K562 (cell line): ENCODE results near the gene PARD3B. TPM values are rescaled to one million over a fixed set of nuclear protein-coding genes. Genes with fewer than 3 reads are reported as not detected.

Source experiments
- ATAC-seq: fragments of 200-7000 bp; cut with Tn5 transposase; 3 replicates; pipeline ENCODE4 v1.9.1; 2020; ENCODE audit warnings: moderate library complexity
- BruUV-seq: library from RNA; stranded (reverse); fragments of 400-500 nt; replicated peaks from 2 replicates; lab custom pipeline; 2021; lab: Mats Ljungman, UMichigan
- CTCF ChIA-PET: fragments of 300-600 bp; formaldehyde crosslinking; extraction: SDS; loops from one replicate; lab custom pipeline; 2021; ENCODE audit warnings: low intra/inter-chr PET ratio; lab: Yijun Ruan, JAX
- POLR2A ChIA-PET: fragments of 300-600, 350-650 bp; sonication (Branson Sonifier 250); formaldehyde crosslinking; extraction: SDS; loops from one replicate; lab custom pipeline; 2021; ENCODE audit warnings: antibody characterized with exemption, inconsistent platforms; lab: Yijun Ruan, JAX
- DNase-seq, 4 experiments: peaks; one replicate each; pipeline versions ENCODE4 v3.0.0 to v3.0.0-alpha.2; 2011 to 2018; ENCODE audit warnings: low spot score in 3 of 4, mixed read lengths in 3 of 4; ENCODE audit errors: extremely low read depth in 1 of 4
- FAIRE-seq: peaks from 2 replicates; lab custom pipeline; 2011; peaks lifted over from hg19 to GRCh38; lab: Jason Lieb, UNC
- H2AFZ ChIP-seq: 2 replicates; pipeline ENCODE4 v1.6.0; 2011; ENCODE audit warnings: low read depth, low read length, control low read depth, inconsistent platforms
- H3K27ac ChIP-seq: fragments of 200-600 bp; 3 replicates; pipeline ENCODE4 v1.8.0; 2011; ENCODE audit warnings: low read depth, mild to moderate bottlenecking, control low read depth, inconsistent platforms, low read length, moderate library complexity, mixed read lengths; ENCODE audit errors: extremely low read depth
- H3K27me3 ChIP-seq, 2 experiments: fragments of 300-600 bp in 1 of 2; 2 replicates in 1 of 2; 3 replicates in 1 of 2; pipeline versions ENCODE4 v1.6.0 to v1.8.0; 2011; ENCODE audit warnings: inconsistent platforms in 2 of 2, low read length in 2 of 2, mild to moderate bottlenecking in 1 of 2, mixed read lengths in 1 of 2, moderate library complexity in 1 of 2; ENCODE audit not compliant: control insufficient read depth in 2 of 2, insufficient read depth in 2 of 2
- H3K36me3 ChIP-seq: fragments of 300-600 bp; 3 replicates; pipeline ENCODE4 v1.8.0; 2011; ENCODE audit warnings: mild to moderate bottlenecking, low read length, inconsistent platforms; ENCODE audit not compliant: control insufficient read depth, insufficient read depth
- H3K4me1 ChIP-seq, 2 experiments: fragments of 200-600 bp in 1 of 2; replicated peaks in 1 of 2; 2 replicates in 1 of 2; 3 replicates in 1 of 2; pipeline versions ENCODE4 v1.5.1 to v1.8.0; 2011; ENCODE audit warnings: inconsistent platforms in 2 of 2, low read length in 2 of 2, mild to moderate bottlenecking in 1 of 2, mixed read lengths in 1 of 2, moderate library complexity in 1 of 2; ENCODE audit not compliant: control insufficient read depth in 2 of 2, insufficient read depth in 2 of 2
- H3K4me2 ChIP-seq: 2 replicates; pipeline ENCODE4 v1.6.1; 2011; ENCODE audit warnings: low read length, control low read depth, inconsistent platforms, mixed read lengths; ENCODE audit not compliant: insufficient read depth
- H3K4me3 ChIP-seq: fragments of 200-600 bp; sonication (generic), shearing (Covaris generic); 2 replicates; pipeline ENCODE4 v1.5.1; 2016; ENCODE audit warnings: control low read depth, inconsistent platforms
- H3K79me2 ChIP-seq: fragments of 200-600 bp; 3 replicates; pipeline ENCODE4 v1.8.0; 2011; ENCODE audit warnings: low read length, inconsistent platforms; ENCODE audit not compliant: control insufficient read depth, insufficient read depth
- H3K9ac ChIP-seq, 2 experiments: 2 replicates each; pipeline versions ENCODE4 v1.6.0 to v1.6.1; 2011; ENCODE audit warnings: low read depth in 2 of 2, low read length in 2 of 2, control low read depth in 1 of 2, inconsistent platforms in 1 of 2, mild to moderate bottlenecking in 1 of 2, mixed read lengths in 1 of 2; ENCODE audit not compliant: insufficient read depth in 1 of 2
- H3K9me1 ChIP-seq: one replicate; pipeline ENCODE4 v1.6.0; 2011; ENCODE audit warnings: inconsistent platforms, mild to moderate bottlenecking, low read length, moderate library complexity; ENCODE audit not compliant: control insufficient read depth, insufficient read depth
- H3K9me3 ChIP-seq: replicated peaks from 2 replicates; pipeline ENCODE4 v1.5.1; 2011; ENCODE audit warnings: low read depth, low read length, inconsistent platforms; ENCODE audit not compliant: control insufficient read depth, insufficient read depth
- H4K20me1 ChIP-seq: replicated peaks from 2 replicates; pipeline ENCODE4 v1.6.1; 2011; ENCODE audit warnings: low read length, inconsistent platforms, mixed read lengths; ENCODE audit not compliant: control insufficient read depth, insufficient read depth
- CHD2 ChIP-seq: IDR thresholded peaks from 2 replicates; pipeline ENCODE4 v1.6.1; 2011; ENCODE audit warnings: low read depth, low read length
- EHMT2 ChIP-seq: fragments of 450-650 bp; IDR thresholded peaks from 2 replicates; pipeline ENCODE4 v1.6.1; 2018; ENCODE audit warnings: antibody characterized with exemption
- MCM5 ChIP-seq: fragments of 450-650 bp; IDR thresholded peaks from 2 replicates; pipeline ENCODE4 v1.6.1; 2016; ENCODE audit warnings: low read depth
- NELFE ChIP-seq: IDR thresholded peaks from 2 replicates; pipeline ENCODE4 v1.6.1; 2011; ENCODE audit warnings: mild to moderate bottlenecking; ENCODE audit not compliant: insufficient read depth, insufficient read length
- PCBP1 ChIP-seq: fragments of 200-400 bp; formaldehyde crosslinking; IDR thresholded peaks from 2 replicates; pipeline ENCODE4 v1.6.1; 2018; ENCODE audit warnings: mild to moderate bottlenecking, low read depth, low read length; ENCODE audit not compliant: poor library complexity, severe bottlenecking
- POLR2AphosphoS2 ChIP-seq: IDR thresholded peaks from 2 replicates; pipeline ENCODE4 v1.6.1; 2012; ENCODE audit warnings: low read length, improper control_type of control experiment
- PTBP1 ChIP-seq: fragments of 200-400 bp; formaldehyde crosslinking; IDR thresholded peaks from 2 replicates; pipeline ENCODE4 v1.6.1; 2017; ENCODE audit warnings: low read depth, low read length
- SMAD2 ChIP-seq: fragments of 150-350 bp; IDR thresholded peaks from 2 replicates; pipeline ENCODE4 v1.6.1; 2014; ENCODE audit warnings: low read depth, mild to moderate bottlenecking, low read length
- SMAD4 ChIP-seq: fragments of 250-450 bp; sonication (Bioruptor Pico); conservative IDR thresholded peaks from 2 replicates; pipeline ENCODE4 v1.8.0; 2021; ENCODE audit warnings: inconsistent platforms, mild to moderate bottlenecking, moderate library complexity
- SMARCC2 ChIP-seq: fragments of 450-650 bp; IDR thresholded peaks from 2 replicates; pipeline ENCODE4 v1.6.1; 2017; ENCODE audit warnings: antibody characterized with exemption, moderate library complexity, mild to moderate bottlenecking, low read depth
- ZBTB7A ChIP-seq: IDR thresholded peaks from 2 replicates; pipeline ENCODE4 v1.6.1; 2011; ENCODE audit warnings: low read depth, mild to moderate bottlenecking, low read length, moderate library complexity, borderline replicate concordance; ENCODE audit not compliant: control insufficient read depth
- ZNF274 ChIP-seq: IDR thresholded peaks from 2 replicates; pipeline ENCODE4 v1.6.1; 2011; ENCODE audit warnings: low read depth, mild to moderate bottlenecking, low read length, moderate library complexity, borderline replicate concordance
- ZNF766 ChIP-seq: fragments of 200-800 bp; sonication (Bioruptor generic); conservative IDR thresholded peaks from 2 replicates; pipeline ENCODE4 v1.6.1; 2016; ENCODE audit warnings: missing genetic modification characterization, missing compliant biosample characterization
- WGBS: fragments of 100-300 bp; shearing (Covaris generic); methylation state at CpG from one replicate; pipeline ENCODE4 v1.1.6; 2016; ENCODE audit warnings: low coverage, mixed read lengths; ENCODE audit not compliant: insufficient coverage; ENCODE audit errors: missing lambda C conversion rate; 5-methylcytosine and 5-hydroxymethylcytosine counted together
- in situ Hi-C: fragments of 300-500 bp; cut with MboI; formaldehyde crosslinking; loops from 4 replicates; pipeline ENCODE4 v1.15.0; 2018; ENCODE audit warnings: inconsistent platforms, mixed read lengths
- intact Hi-C: fragments of 100-400 bp; cut with micrococcal nuclease; formaldehyde crosslinking; loops from 2 replicates; pipeline ENCODE4 v1.14.2; 2022
- polyA plus RNA-seq, 8 experiments: library from polyadenylated mRNA; depleted of rRNA in 4 of 8; stranded (reverse) in 5 of 8; unstranded in 3 of 8; fragments of >200 nt; fragmentation: Nextera tagmentation in 2 of 8; fragmentation: Illumina TruSeq in 1 of 8; extraction: Ambion mirVana in 2 of 8; extraction: Trizol in 1 of 8; gene quantifications; 2 replicates each; pipeline versions ENCODE4 v1.2.1 to v1.2.3, GENCODE V29; 2011 to 2014; ENCODE audit warnings: inconsistent platforms in 1 of 8, missing spikeins in 1 of 8
- total RNA-seq, 7 experiments: library from RNA; depleted of rRNA in 6 of 7; stranded (reverse); fragments of >200 nt in 6 of 7; fragmentation: Illumina TruSeq in 2 of 7; extraction: Trizol in 2 of 7; gene quantifications; 2 replicates each; pipeline versions ENCODE4 v1.2.1 to v1.2.3, GENCODE V29; 2011 to 2021; ENCODE audit warnings: low replicate concordance in 1 of 7
- TF ChIP-seq, protein P1 (sequence below): fragments of 450-650 bp; IDR thresholded peaks from 2 replicates; pipeline ENCODE4 v1.7.1; 2018; ENCODE audit warnings: mild to moderate bottlenecking, low read depth; ENCODE audit not compliant: partially characterized antibody
- TF ChIP-seq, protein P2 (sequence below): fragments of 450-650 bp; IDR thresholded peaks from one replicate; pipeline ENCODE4 v1.6.1; 2018; ENCODE audit warnings: mild to moderate bottlenecking, moderate library complexity; ENCODE audit not compliant: partially characterized antibody
- TF ChIP-seq, protein P3 (sequence below): fragments of 450-650 bp; formaldehyde crosslinking; IDR thresholded peaks from 2 replicates; pipeline ENCODE4 v1.4.0; 2020; ENCODE audit warnings: mild to moderate bottlenecking, moderate library complexity
- TF ChIP-seq, protein P4 (sequence below), 2 experiments: fragments of 250-450 bp in 1 of 2; fragments of 450-650 bp in 1 of 2; sonication (Bioruptor Pico) in 1 of 2; IDR thresholded peaks; 2 replicates each; pipeline versions ENCODE4 v1.6.1 to v1.8.0; 2016 to 2021; ENCODE audit warnings: mild to moderate bottlenecking in 2 of 2, moderate library complexity in 2 of 2, missing compliant biosample characterization in 1 of 2, missing genetic modification characterization in 1 of 2

PARD3B gene
- total and polyA plus RNA-seq, 9 of the 15 experiments (the other 6 are each of a cell fraction or from before 2014, with no cell fraction given), result 0.15 to 3.0 (median 1.1) TPM

DNA sequence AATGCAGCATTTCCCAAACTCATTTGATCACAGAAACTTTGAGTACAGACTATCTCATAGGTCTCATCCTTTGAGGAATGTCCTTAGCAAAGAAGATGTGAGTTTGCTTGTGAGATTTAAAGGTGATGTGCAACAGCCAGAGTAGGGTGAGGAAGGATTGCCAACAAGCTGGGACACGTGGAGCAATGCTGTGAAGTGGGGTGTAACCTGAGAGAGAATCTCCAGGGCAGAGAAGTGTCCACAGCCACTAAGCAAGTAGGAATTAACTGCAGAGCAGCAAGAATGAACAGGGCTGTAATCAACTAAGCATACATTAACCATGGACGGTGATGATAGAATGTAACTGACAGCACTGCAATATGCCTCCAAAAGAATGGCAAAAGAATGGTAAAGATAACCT, 667.1 kb downstream of the PARD3B start:
- no peak overlapping the region for H3K4me3 ChIP-seq
- in situ Hi-C loops (no loop called here), intact Hi-C loops (no loop called here)
- no TSS peak for BruUV-seq
- ATAC-seq (no peak), DNase-seq (no peak), FAIRE-seq (no peak)
- no peak overlapping the region for H3K27ac ChIP-seq
- H3K9me1 ChIP-seq, result no peaks in the 10 kb centered on the region
- 9% methylated on average over 2 of the region's 2 CpGs for WGBS
- no peaks in the 10 kb centered on the region for H4K20me1 ChIP-seq
- H3K9me3 ChIP-seq, result no peaks in the 10 kb centered on the region
- H3K9ac ChIP-seq, result no peak overlapping the region
- no peak overlapping the region for H2AFZ ChIP-seq
- POLR2A ChIA-PET, result no interaction called here
- no peaks in the 10 kb centered on the region for H3K4me1 ChIP-seq
- no peaks in the 10 kb centered on the region for H3K27me3 ChIP-seq
- H3K36me3 ChIP-seq, result no peaks in the 10 kb centered on the region
- H3K79me2 ChIP-seq, result no peaks in the 10 kb centered on the region
- no peak overlapping the region for H3K4me2 ChIP-seq
- CTCF ChIA-PET, result no interaction called here
- TF ChIP-seq PCBP1, result no peak
- no peak for TF ChIP-seq ZBTB7A
- no peak for TF ChIP-seq ZNF274
- TF ChIP-seq MCM5, result no peak
- TF ChIP-seq, protein P1, sequence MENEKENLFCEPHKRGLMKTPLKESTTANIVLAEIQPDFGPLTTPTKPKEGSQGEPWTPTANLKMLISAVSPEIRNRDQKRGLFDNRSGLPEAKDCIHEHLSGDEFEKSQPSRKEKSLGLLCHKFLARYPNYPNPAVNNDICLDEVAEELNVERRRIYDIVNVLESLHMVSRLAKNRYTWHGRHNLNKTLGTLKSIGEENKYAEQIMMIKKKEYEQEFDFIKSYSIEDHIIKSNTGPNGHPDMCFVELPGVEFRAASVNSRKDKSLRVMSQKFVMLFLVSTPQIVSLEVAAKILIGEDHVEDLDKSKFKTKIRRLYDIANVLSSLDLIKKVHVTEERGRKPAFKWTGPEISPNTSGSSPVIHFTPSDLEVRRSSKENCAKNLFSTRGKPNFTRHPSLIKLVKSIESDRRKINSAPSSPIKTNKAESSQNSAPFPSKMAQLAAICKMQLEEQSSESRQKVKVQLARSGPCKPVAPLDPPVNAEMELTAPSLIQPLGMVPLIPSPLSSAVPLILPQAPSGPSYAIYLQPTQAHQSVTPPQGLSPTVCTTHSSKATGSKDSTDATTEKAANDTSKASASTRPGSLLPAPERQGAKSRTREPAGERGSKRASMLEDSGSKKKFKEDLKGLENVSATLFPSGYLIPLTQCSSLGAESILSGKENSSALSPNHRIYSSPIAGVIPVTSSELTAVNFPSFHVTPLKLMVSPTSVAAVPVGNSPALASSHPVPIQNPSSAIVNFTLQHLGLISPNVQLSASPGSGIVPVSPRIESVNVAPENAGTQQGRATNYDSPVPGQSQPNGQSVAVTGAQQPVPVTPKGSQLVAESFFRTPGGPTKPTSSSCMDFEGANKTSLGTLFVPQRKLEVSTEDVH, result no peak
- TF ChIP-seq, protein P2, sequence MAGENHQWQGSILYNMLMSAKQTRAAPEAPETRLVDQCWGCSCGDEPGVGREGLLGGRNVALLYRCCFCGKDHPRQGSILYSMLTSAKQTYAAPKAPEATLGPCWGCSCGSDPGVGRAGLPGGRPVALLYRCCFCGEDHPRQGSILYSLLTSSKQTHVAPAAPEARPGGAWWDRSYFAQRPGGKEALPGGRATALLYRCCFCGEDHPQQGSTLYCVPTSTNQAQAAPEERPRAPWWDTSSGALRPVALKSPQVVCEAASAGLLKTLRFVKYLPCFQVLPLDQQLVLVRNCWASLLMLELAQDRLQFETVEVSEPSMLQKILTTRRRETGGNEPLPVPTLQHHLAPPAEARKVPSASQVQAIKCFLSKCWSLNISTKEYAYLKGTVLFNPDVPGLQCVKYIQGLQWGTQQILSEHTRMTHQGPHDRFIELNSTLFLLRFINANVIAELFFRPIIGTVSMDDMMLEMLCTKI, result no peak
- no peak for TF ChIP-seq EHMT2
- no peak for TF ChIP-seq NELFE
- TF ChIP-seq SMARCC2, result no peak
- TF ChIP-seq, protein P3, sequence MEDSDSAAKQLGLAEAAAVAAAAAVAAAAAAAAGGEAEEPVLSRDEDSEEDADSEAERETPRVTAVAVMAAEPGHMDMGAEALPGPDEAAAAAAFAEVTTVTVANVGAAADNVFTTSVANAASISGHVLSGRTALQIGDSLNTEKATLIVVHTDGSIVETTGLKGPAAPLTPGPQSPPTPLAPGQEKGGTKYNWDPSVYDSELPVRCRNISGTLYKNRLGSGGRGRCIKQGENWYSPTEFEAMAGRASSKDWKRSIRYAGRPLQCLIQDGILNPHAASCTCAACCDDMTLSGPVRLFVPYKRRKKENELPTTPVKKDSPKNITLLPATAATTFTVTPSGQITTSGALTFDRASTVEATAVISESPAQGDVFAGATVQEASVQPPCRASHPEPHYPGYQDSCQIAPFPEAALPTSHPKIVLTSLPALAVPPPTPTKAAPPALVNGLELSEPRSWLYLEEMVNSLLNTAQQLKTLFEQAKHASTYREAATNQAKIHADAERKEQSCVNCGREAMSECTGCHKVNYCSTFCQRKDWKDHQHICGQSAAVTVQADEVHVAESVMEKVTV (CRISPR knock-in tag), result no peak
- no peak for TF ChIP-seq SMAD2
- TF ChIP-seq, protein P4, sequence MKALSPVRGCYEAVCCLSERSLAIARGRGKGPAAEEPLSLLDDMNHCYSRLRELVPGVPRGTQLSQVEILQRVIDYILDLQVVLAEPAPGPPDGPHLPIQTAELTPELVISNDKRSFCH (CRISPR knock-in tag; IDR thresholded peaks at IDR 0.05), result no peak
- TF ChIP-seq, protein P4 (tag; IDR thresholded peaks at IDR 0.05), result no peak
- TF ChIP-seq POLR2AphosphoS2, result no peak
- TF ChIP-seq CHD2, result no peak
- TF ChIP-seq SMAD4 (CRISPR knock-in tag), result no peak
- TF ChIP-seq PTBP1, result no peak
- no peak for TF ChIP-seq ZNF766 (CRISPR knock-in tag)
